Osteoblast (primary cell): ENCODE data around the gene HOXB9. TPM values are rescaled to one million over a fixed set of nuclear protein-coding genes. Genes with fewer than 3 reads are reported as not detected.
A peak's percentile ranks its signal among the peaks of the same experiment; 100 is the strongest.

Experiments
- DNase-seq: peaks from one replicate; pipeline ENCODE4 v3.0.0; 2011; ENCODE audit warnings: low spot score, mixed read lengths; ENCODE audit not compliant: insufficient read length; ENCODE audit errors: missing footprints
- H2AFZ ChIP-seq: 2 replicates; pipeline ENCODE4 v1.6.0; 2011; ENCODE audit warnings: mild to moderate bottlenecking, low read length
- H3K27ac ChIP-seq: 2 replicates; pipeline ENCODE4 v1.5.1; 2011; ENCODE audit warnings: mild to moderate bottlenecking, low read depth, low read length, moderate library complexity
- H3K27me3 ChIP-seq: 2 replicates; pipeline ENCODE4 v1.6.0; 2012; ENCODE audit warnings: mild to moderate bottlenecking, control low read depth, inconsistent platforms, low read length, moderate library complexity; ENCODE audit not compliant: insufficient read depth
- H3K36me3 ChIP-seq: 2 replicates; pipeline ENCODE4 v1.5.1; 2011; ENCODE audit warnings: mild to moderate bottlenecking, low read length, control low read depth, moderate library complexity; ENCODE audit not compliant: insufficient read depth
- H3K4me1 ChIP-seq: 2 replicates; pipeline ENCODE4 v1.5.1; 2011; ENCODE audit warnings: mild to moderate bottlenecking, low read length, control low read depth, moderate library complexity; ENCODE audit not compliant: insufficient read depth
- H3K4me2 ChIP-seq: 2 replicates; pipeline ENCODE4 v1.6.0; 2011; ENCODE audit warnings: mild to moderate bottlenecking, low read length; ENCODE audit not compliant: insufficient read depth
- H3K4me3 ChIP-seq: fragments of 200-600 bp; sonication (generic); 3 replicates; pipeline ENCODE4 v1.5.1; 2012; ENCODE audit warnings: mild to moderate bottlenecking, low read length, inconsistent platforms; ENCODE audit not compliant: insufficient read depth
- H3K79me2 ChIP-seq: 2 replicates; pipeline ENCODE4 v1.6.0; 2012; ENCODE audit warnings: mild to moderate bottlenecking, low read length, control low read depth, inconsistent platforms; ENCODE audit not compliant: insufficient read depth
- H3K9me3 ChIP-seq: 2 replicates; pipeline ENCODE4 v1.5.1; 2011; ENCODE audit warnings: low read depth, low read length, control low read depth
- H4K20me1 ChIP-seq: 2 replicates; pipeline ENCODE4 v1.6.0; 2012; ENCODE audit warnings: mild to moderate bottlenecking, low read length, control low read depth; ENCODE audit not compliant: insufficient read depth
- total RNA-seq: library from RNA; depleted of rRNA; stranded (reverse); fragments of >200 nt; gene quantifications from 2 replicates; pipeline ENCODE4 v1.2.3, GENCODE V29; 2012
- TF ChIP-seq, protein P1 (sequence below): IDR thresholded peaks from 2 replicates; pipeline ENCODE4 v1.5.1; 2011; ENCODE audit warnings: mild to moderate bottlenecking, low read depth, low read length, moderate library complexity; ENCODE audit errors: extremely low read depth

The HOXB9 gene
- total RNA-seq, 1 donor = not detected

- DNase-seq = no peak
- no peak within 1 kb of the TSS for H3K27ac ChIP-seq
- H4K20me1 ChIP-seq = no peaks in the 10 kb centered on the region
- TF ChIP-seq, protein P1, sequence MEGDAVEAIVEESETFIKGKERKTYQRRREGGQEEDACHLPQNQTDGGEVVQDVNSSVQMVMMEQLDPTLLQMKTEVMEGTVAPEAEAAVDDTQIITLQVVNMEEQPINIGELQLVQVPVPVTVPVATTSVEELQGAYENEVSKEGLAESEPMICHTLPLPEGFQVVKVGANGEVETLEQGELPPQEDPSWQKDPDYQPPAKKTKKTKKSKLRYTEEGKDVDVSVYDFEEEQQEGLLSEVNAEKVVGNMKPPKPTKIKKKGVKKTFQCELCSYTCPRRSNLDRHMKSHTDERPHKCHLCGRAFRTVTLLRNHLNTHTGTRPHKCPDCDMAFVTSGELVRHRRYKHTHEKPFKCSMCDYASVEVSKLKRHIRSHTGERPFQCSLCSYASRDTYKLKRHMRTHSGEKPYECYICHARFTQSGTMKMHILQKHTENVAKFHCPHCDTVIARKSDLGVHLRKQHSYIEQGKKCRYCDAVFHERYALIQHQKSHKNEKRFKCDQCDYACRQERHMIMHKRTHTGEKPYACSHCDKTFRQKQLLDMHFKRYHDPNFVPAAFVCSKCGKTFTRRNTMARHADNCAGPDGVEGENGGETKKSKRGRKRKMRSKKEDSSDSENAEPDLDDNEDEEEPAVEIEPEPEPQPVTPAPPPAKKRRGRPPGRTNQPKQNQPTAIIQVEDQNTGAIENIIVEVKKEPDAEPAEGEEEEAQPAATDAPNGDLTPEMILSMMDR = no peak
- no peak within 1 kb of the TSS for H2AFZ ChIP-seq
- H3K9me3 ChIP-seq = no peaks in the 10 kb centered on the region
- no peaks in the 10 kb centered on the region for H3K36me3 ChIP-seq
- H3K4me3 ChIP-seq = peak within 1 kb of the TSS; percentile 54
- no peaks in the 10 kb centered on the region for H3K79me2 ChIP-seq
- peaks cover 97% of the 10 kb centered on the region for H3K27me3 ChIP-seq
- H3K4me1 ChIP-seq = no peaks in the 10 kb centered on the region
- peak within 1 kb of the TSS; percentile 67 for H3K4me2 ChIP-seq
Observed at GRCh38 chr17:48577946-48578615, 48.1 kb downstream of the HOXB9 start, which contains the start of gene HOXB4. TSS of gene HOXB4 (minus strand) at chr17:48578350. CDS start at chr17:48578319, 31 bp downstream.

DNA sequence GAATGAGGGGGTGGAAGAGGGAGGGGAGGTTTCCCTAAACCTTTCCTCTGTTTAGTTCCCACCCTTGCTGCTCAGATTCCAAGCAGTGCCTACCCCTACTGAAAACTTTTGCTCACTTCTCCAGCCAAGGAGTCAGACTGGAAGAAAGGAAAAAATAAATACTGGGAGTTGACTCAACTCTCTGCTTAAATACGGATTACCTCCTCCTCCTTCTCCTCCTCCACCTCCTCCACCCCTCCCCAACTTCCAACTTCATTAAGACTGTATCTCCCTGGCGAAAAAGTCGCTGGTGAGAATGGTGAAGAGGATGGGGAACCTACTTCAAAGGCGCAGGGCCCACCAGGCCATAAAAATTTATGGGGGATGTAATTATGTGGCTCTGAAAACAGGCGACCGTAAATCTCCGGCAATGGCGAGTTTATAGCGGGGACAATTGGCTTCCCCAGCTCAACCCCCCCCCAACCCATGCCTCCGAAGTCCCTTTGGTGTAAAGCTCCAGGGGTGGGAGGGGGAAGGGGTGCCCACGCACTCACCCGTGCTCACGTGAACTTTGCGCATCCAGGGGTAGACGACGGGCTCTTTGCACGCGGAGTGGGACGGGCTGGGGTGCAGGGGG lies 48.7 kb downstream of the HOXB9 start:
- Histone ChIP-seq H3K79me2 (no peaks in the 10 kb centered on the region), H3K9me3 (no peaks in the 10 kb centered on the region), H2AFZ (no peak overlapping the region), H3K4me2 (peak overlapping the region; percentile 67), H4K20me1 (no peaks in the 10 kb centered on the region), H3K27ac (no peak overlapping the region), H3K36me3 (no peaks in the 10 kb centered on the region), H3K4me3 (peak overlapping the region; percentile 54), H3K4me1 (no peaks in the 10 kb centered on the region), H3K27me3 (peaks cover 97% of the 10 kb centered on the region)
- TF ChIP-seq, protein P1 = no peak
- DNase-seq = no peak

DNA sequence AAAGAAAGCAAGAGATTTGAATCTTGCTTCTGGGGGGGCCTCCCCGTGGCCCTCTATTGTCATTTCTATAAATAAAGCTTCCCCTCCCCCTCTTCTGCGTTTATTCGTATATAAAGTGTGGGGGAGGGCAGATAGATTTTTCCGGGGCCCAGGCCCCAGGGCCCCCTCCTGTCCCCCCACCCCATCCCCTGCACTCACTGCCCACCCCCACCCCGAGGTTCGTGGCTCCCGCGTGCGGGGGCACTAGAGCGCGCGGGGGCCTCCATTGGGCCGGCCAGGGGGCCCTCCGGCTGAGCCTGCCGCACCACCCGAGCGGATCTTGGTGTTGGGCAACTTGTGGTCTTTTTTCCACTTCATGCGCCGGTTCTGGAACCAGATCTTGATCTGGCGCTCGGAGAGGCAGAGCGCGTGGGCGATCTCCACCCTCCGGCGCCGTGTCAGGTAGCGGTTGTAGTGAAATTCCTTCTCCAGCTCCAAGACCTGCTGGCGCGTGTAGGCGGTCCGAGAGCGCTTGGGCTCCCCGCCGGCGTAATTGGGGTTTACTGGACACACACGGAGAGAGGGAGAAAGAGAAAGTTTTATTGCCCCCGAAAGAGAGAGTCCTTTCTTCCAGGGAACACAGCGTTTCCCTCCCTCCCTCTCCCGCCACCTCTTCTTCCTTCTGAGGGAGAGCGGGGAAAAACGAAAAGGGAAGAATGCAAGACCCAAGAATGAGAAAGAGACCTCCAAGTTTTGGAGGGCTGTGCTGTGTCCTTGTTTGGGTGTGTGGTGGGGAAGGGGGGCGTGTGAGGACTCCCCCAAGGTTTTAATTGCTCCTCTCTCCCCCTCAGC lies 49.5 kb downstream of the HOXB9 start:
- peaks cover 97% of the 10 kb centered on the region for H3K27me3 ChIP-seq
- H4K20me1 ChIP-seq = no peaks in the 10 kb centered on the region
- H3K4me1 ChIP-seq = no peaks in the 10 kb centered on the region
- TF ChIP-seq, protein P1 = no peak
- no peaks in the 10 kb centered on the region for H3K9me3 ChIP-seq
- no peaks in the 10 kb centered on the region for H3K79me2 ChIP-seq
- peak overlapping the region; percentile 67 for H3K4me2 ChIP-seq
- H3K4me3 ChIP-seq = peak overlapping the region; percentile 54
- H2AFZ ChIP-seq = no peak overlapping the region
- H3K36me3 ChIP-seq = no peaks in the 10 kb centered on the region
- no peak overlapping the region for H3K27ac ChIP-seq
- no peak for DNase-seq
